Vagina (tissue), 2 donors: ENCODE results near the gene GPATCH2L. TPM values are rescaled to one million over a fixed set of nuclear protein-coding genes. Genes with fewer than 3 reads are reported as not detected.

Experiments
- DNase-seq, 2 donors: peaks; one replicate each; pipeline ENCODE4 v3.0.0-alpha.2; 2017; ENCODE audit errors: extremely low spot score in 2 of 2
- H3K27ac ChIP-seq: fragments of 200-600 bp; sonication (generic); one replicate; pipeline ENCODE4 v1.5.1; 2019
- H3K27me3 ChIP-seq: fragments of 200-600 bp; sonication (generic); one replicate; pipeline ENCODE4 v1.5.1; 2019
- H3K36me3 ChIP-seq, 2 donors: fragments of 200-600 bp; sonication (generic); one replicate each; pipeline ENCODE4 v1.5.1; 2017 to 2019
- H3K4me1 ChIP-seq: fragments of 200-600 bp; sonication (generic); one replicate; pipeline ENCODE4 v1.5.1; 2019
- H3K4me3 ChIP-seq, 2 donors: fragments of 200-600 bp; sonication (generic); 1 replicate in 1 of 2; 2 replicates in 1 of 2; pipeline ENCODE4 v1.5.1; 2016 to 2019
- H3K9me3 ChIP-seq: fragments of 200-600 bp; sonication (generic); one replicate; pipeline ENCODE4 v1.5.1; 2019
- CTCF ChIP-seq, 3 experiments: fragments of 450-650 bp in 2 of 3; fragments of 200-600 bp in 1 of 3; sonication (generic) in 1 of 3; IDR thresholded peaks; one replicate each; pipeline ENCODE4 v1.5.1; 2017 to 2019; ENCODE audit warnings: antibody characterized with exemption in 3 of 3, mild to moderate bottlenecking in 2 of 3, moderate library complexity in 2 of 3
- POLR2A ChIP-seq, 2 donors: fragments of 450-650 bp; IDR thresholded peaks; one replicate each; pipeline ENCODE4 v1.6.1; 2017; ENCODE audit warnings: antibody characterized with exemption in 2 of 2, mild to moderate bottlenecking in 2 of 2, moderate library complexity in 2 of 2
- POLR2AphosphoS5 ChIP-seq, 2 donors: sonication (generic); formaldehyde crosslinking; IDR thresholded peaks; one replicate each; pipeline ENCODE4 v1.9.0; 2017; ENCODE audit warnings: antibody characterized with exemption in 2 of 2, mild to moderate bottlenecking in 2 of 2, low read depth in 1 of 2; ENCODE audit not compliant: insufficient read depth in 1 of 2
- intact Hi-C: fragments of 100-400 bp; cut with DNase I; formaldehyde crosslinking; loops from one replicate; pipeline ENCODE4 v1.15.1; 2023
- total RNA-seq: library from RNA; depleted of rRNA; stranded (reverse); fragments of >200 nt; gene quantifications from one replicate; pipeline ENCODE4 v1.2.3, GENCODE V29; 2016

The GPATCH2L gene
- total RNA-seq, 1 donor from 2014 or later: 34.6 TPM

GRCh38 chr14:76149196-76149595 lies 2.5 kb upstream of the GPATCH2L start:
- Histone ChIP-seq H3K9me3 (no peaks in the 10 kb centered on the region), H3K4me1 (peaks cover 20% of the 10 kb centered on the region), H3K27me3 (no peaks in the 10 kb centered on the region), H3K36me3 (no peaks in the 10 kb centered on the region), H3K27ac (no peak overlapping the region), H3K4me3 (no peak overlapping the region)
- TF ChIP-seq CTCF (IDR thresholded peaks at IDR 0.05) (no peak), POLR2AphosphoS5 (IDR thresholded peaks at IDR 0.05; ENCODE audit: insufficient read depth in 1 of 2, low read depth in 1 of 2) (no peak), POLR2A (IDR thresholded peaks at IDR 0.05) (no peak)
- no peak for DNase-seq
- intact Hi-C loops: no loop called here

- Histone ChIP-seq H3K4me3 (peak overlapping the region; percentile 79 to 98), H3K27me3 (no peaks in the 10 kb centered on the region), H3K27ac (peak overlapping the region; percentile 76), H3K4me1 (peaks cover 51% of the 10 kb centered on the region), H3K9me3 (no peaks in the 10 kb centered on the region), H3K36me3 (peaks cover 0 to 16% of the 10 kb centered on the region in 2 donors)
- DNase-seq: no peak
- intact Hi-C loops: no loop called here
- TF ChIP-seq POLR2A (IDR thresholded peaks at IDR 0.05) (no peak), POLR2AphosphoS5 (IDR thresholded peaks at IDR 0.05; ENCODE audit: insufficient read depth in 1 of 2, low read depth in 1 of 2) (no peak), CTCF (IDR thresholded peaks at IDR 0.05) (no peak)
Measured at GRCh38 chr14:76152333-76152681, 585 bp downstream of the GPATCH2L start.

- H3K4me1 ChIP-seq: peaks cover 61% of the 10 kb centered on the region
- intact Hi-C loops: no loop called here
- no peak overlapping the region for H3K4me3 ChIP-seq
Measured at GRCh38 chr14:76153919-76154318, 2.2 kb downstream of the GPATCH2L start.

GRCh38 chr14:76154539-76155126 lies 2.9 kb downstream of the GPATCH2L start:
- no peak for TF ChIP-seq POLR2A (IDR thresholded peaks at IDR 0.05)
- no peak for TF ChIP-seq POLR2AphosphoS5 (IDR thresholded peaks at IDR 0.05; ENCODE audit: insufficient read depth in 1 of 2, low read depth in 1 of 2)
- TF ChIP-seq CTCF (IDR thresholded peaks at IDR 0.05): no peak
- Histone ChIP-seq H3K4me1 (peaks cover 61% of the 10 kb centered on the region), H3K4me3 (no peak overlapping the region), H3K9me3 (no peaks in the 10 kb centered on the region), H3K27me3 (no peaks in the 10 kb centered on the region), H3K27ac (no peak overlapping the region), H3K36me3 (peaks cover 0 to 24% of the 10 kb centered on the region in 2 donors)
- intact Hi-C loops: no loop called here
- DNase-seq: no peak

More at GRCh38 chr14:76153919-76154318, 2.2 kb downstream of the GPATCH2L start:
- Histone ChIP-seq H3K27me3 (no peaks in the 10 kb centered on the region), H3K27ac (no peak overlapping the region), H3K9me3 (no peaks in the 10 kb centered on the region), H3K36me3 (peaks cover 0 to 17% of the 10 kb centered on the region in 2 donors)
- TF ChIP-seq POLR2AphosphoS5 (IDR thresholded peaks at IDR 0.05; ENCODE audit: insufficient read depth in 1 of 2, low read depth in 1 of 2) (no peak), CTCF (IDR thresholded peaks at IDR 0.05) (no peak), POLR2A (IDR thresholded peaks at IDR 0.05) (no peak)
- DNase-seq: no peak

GRCh38 chr14:76163668-76164363 lies 12.1 kb downstream of the GPATCH2L start:
- TF ChIP-seq POLR2AphosphoS5 (IDR thresholded peaks at IDR 0.05; ENCODE audit: insufficient read depth in 1 of 2, low read depth in 1 of 2) (no peak), POLR2A (IDR thresholded peaks at IDR 0.05) (no peak), CTCF (IDR thresholded peaks at IDR 0.05) (no peak)
- Histone ChIP-seq H3K9me3 (no peaks in the 10 kb centered on the region), H3K36me3 (peaks cover 0 to 29% of the 10 kb centered on the region in 2 donors), H3K4me3 (no peak overlapping the region), H3K27ac (no peak overlapping the region), H3K27me3 (no peaks in the 10 kb centered on the region), H3K4me1 (peaks cover 13% of the 10 kb centered on the region)
- intact Hi-C loops: no loop called here
- no peak for DNase-seq
